HepG2 (cell line): Measurements from ENCODE around the gene TGDS. TPM values are rescaled to one million over a fixed set of nuclear protein-coding genes. Genes with fewer than 3 reads are reported as not detected.
A peak's percentile ranks its signal among the peaks of the same experiment; 100 is the strongest.

Experiments
- BRD4 ChIP-seq: sonication (generic); formaldehyde crosslinking; IDR thresholded peaks from 2 replicates; pipeline ENCODE4 v1.4.0; 2020; ENCODE audit warnings: missing genetic modification reagents
- GLI4 ChIP-seq: sonication (generic); formaldehyde crosslinking; IDR thresholded peaks from 2 replicates; pipeline ENCODE4 v1.5.1; 2020; ENCODE audit warnings: missing genetic modification reagents, mild to moderate bottlenecking, moderate library complexity, borderline replicate concordance
- GPBP1L1 ChIP-seq: sonication (generic); formaldehyde crosslinking; IDR thresholded peaks from 2 replicates; pipeline ENCODE4 v1.5.0; 2020; ENCODE audit warnings: mild to moderate bottlenecking, missing genetic modification reagents
- HDAC1 ChIP-seq: sonication (generic); formaldehyde crosslinking; IDR thresholded peaks from 2 replicates; pipeline ENCODE4 v1.5.1; 2020; ENCODE audit warnings: mild to moderate bottlenecking, missing genetic modification reagents
- HMG20B ChIP-seq: conservative IDR thresholded peaks from 2 replicates; pipeline ENCODE4 v1.6.1; 2016; ENCODE audit warnings: missing genetic modification reagents, missing compliant biosample characterization
- HNRNPK ChIP-seq: fragments of 200-400 bp; formaldehyde crosslinking; IDR thresholded peaks from 2 replicates; pipeline ENCODE4 v1.6.1; 2018; ENCODE audit warnings: low read length, low read depth, moderate library complexity, mild to moderate bottlenecking; ENCODE audit not compliant: poor library complexity, severe bottlenecking
- KAT7 ChIP-seq: IDR thresholded peaks from 2 replicates; pipeline ENCODE4 v1.6.1; 2018; ENCODE audit warnings: borderline replicate concordance, missing compliant biosample characterization
- KAT8 ChIP-seq: IDR thresholded peaks from 2 replicates; pipeline ENCODE4 v1.6.1; 2016; ENCODE audit warnings: missing genetic modification reagents, missing compliant biosample characterization
- KLF6 ChIP-seq: IDR thresholded peaks from 2 replicates; pipeline ENCODE4 v1.8.0; 2016; ENCODE audit warnings: missing biosample characterization, missing genetic modification reagents
- NFE2L1 ChIP-seq: sonication (generic); formaldehyde crosslinking; IDR thresholded peaks from 2 replicates; pipeline ENCODE4 v1.4.0; 2020; ENCODE audit warnings: missing genetic modification reagents, mild to moderate bottlenecking, borderline replicate concordance
- PHF5A ChIP-seq: IDR thresholded peaks from one replicate; pipeline ENCODE4 v1.6.1; 2018; ENCODE audit warnings: low read depth, missing genetic modification reagents; ENCODE audit not compliant: unreplicated experiment
- RCOR2 ChIP-seq: IDR thresholded peaks from 2 replicates; pipeline ENCODE4 v1.6.1; 2016; ENCODE audit warnings: missing biosample characterization, missing genetic modification reagents
- SNAPC2 ChIP-seq: sonication (generic); formaldehyde crosslinking; IDR thresholded peaks from 2 replicates; pipeline ENCODE4 v1.8.1; 2022; ENCODE audit warnings: mild to moderate bottlenecking, missing genetic modification reagents
- SOX5 ChIP-seq: IDR thresholded peaks from 2 replicates; pipeline ENCODE4 v1.6.1; 2016; ENCODE audit warnings: borderline replicate concordance
- SP2 ChIP-seq: sonication (generic); formaldehyde crosslinking; IDR thresholded peaks from 2 replicates; pipeline ENCODE4 v1.5.1; 2020; ENCODE audit warnings: mild to moderate bottlenecking, missing genetic modification reagents
- TBX2 ChIP-seq: sonication (generic); formaldehyde crosslinking; IDR thresholded peaks from 2 replicates; pipeline ENCODE4 v1.5.0; 2020; ENCODE audit warnings: missing genetic modification reagents, mild to moderate bottlenecking, borderline replicate concordance
- ZBTB20 ChIP-seq: sonication (generic); formaldehyde crosslinking; IDR thresholded peaks from 2 replicates; pipeline ENCODE4 v1.8.1; 2023; ENCODE audit warnings: missing genetic modification reagents, low read depth, mild to moderate bottlenecking, borderline replicate concordance
- ZMYM4 ChIP-seq: sonication (generic); formaldehyde crosslinking; IDR thresholded peaks from 2 replicates; pipeline ENCODE4 v1.8.1; 2023; ENCODE audit warnings: mild to moderate bottlenecking, missing genetic modification reagents
- ZNF292 ChIP-seq: sonication (generic); formaldehyde crosslinking; IDR thresholded peaks from 2 replicates; pipeline ENCODE4 v1.8.1; 2022; ENCODE audit warnings: mild to moderate bottlenecking, low read depth, missing genetic modification reagents, borderline replicate concordance
- ZNF513 ChIP-seq: sonication (generic); formaldehyde crosslinking; conservative IDR thresholded peaks from 2 replicates; pipeline ENCODE4 v1.5.0; 2020; ENCODE audit warnings: missing genetic modification reagents
- ZNF558 ChIP-seq: sonication (generic); formaldehyde crosslinking; IDR thresholded peaks from 2 replicates; pipeline ENCODE4 v1.9.0; 2022; ENCODE audit warnings: mild to moderate bottlenecking, missing genetic modification reagents, borderline replicate concordance
- polyA plus RNA-seq, 8 experiments: library from polyadenylated mRNA; depleted of rRNA in 3 of 8; stranded (reverse) in 7 of 8; unstranded in 1 of 8; fragments of >200 nt; fragmentation: Illumina TruSeq in 4 of 8; extraction: Trizol in 4 of 8; gene quantifications; 2 replicates each; pipeline versions ENCODE4 v1.2.1 to v1.2.3, GENCODE V29; 2011 to 2016; ENCODE audit warnings: low read depth in 4 of 8, missing spikeins in 1 of 8, mixed read lengths in 1 of 8; ENCODE audit not compliant: insufficient read depth in 1 of 8
- total RNA-seq, 5 experiments: library from RNA; depleted of rRNA; stranded (reverse); fragments of >200 nt; fragmentation: Illumina TruSeq; extraction: Trizol; gene quantifications; 2 replicates each; pipeline ENCODE4 v1.2.3, GENCODE V29; 2016; ENCODE audit warnings: low read depth in 1 of 5
- TF ChIP-seq, protein P1 (sequence below): sonication (generic); formaldehyde crosslinking; IDR thresholded peaks from 2 replicates; pipeline ENCODE4 v1.5.1; 2020; ENCODE audit warnings: mild to moderate bottlenecking, missing genetic modification reagents, moderate library complexity

The TGDS gene
- total and polyA plus RNA-seq, 2 of the 13 experiments (the other 11 are each of a cell fraction or from before 2014, with no cell fraction given) = 15.5 to 17.9 TPM

GRCh38 chr13:94549232-94550061 lies 46.5 kb downstream of the TGDS start (continued):
- TF ChIP-seq RCOR2 (CRISPR knock-in tag) (peak; percentile 47; the same call in 1 of the 2 replicates), ZMYM4 (CRISPR knock-in tag) (peak; percentile 62), SNAPC2 (CRISPR knock-in tag) (peak; percentile 96; the same call in 1 of the 2 replicates), HDAC1 (CRISPR knock-in tag) (peak; percentile 55; the same call in 1 of the 2 replicates), PHF5A (CRISPR knock-in tag) (peak; percentile 17), TBX2 (CRISPR knock-in tag) (no peak), GPBP1L1 (no peak), ZNF513 (no peak), SOX5 (CRISPR knock-in tag) (peak; percentile 19), ZNF292 (CRISPR knock-in tag) (peak; percentile 70; the same call in 1 of the 2 replicates), ZNF558 (CRISPR knock-in tag) (peak; percentile 55; the same call in 1 of the 2 replicates), KAT8 (peak; percentile 50; the same call in 1 of the 2 replicates), HMG20B (CRISPR knock-in tag) (0 out of 2 replicates have a peak, but pooled peaks have one; percentile 11), HNRNPK (no peak), KLF6 (CRISPR knock-in tag) (0 out of 2 replicates have a peak, but pooled peaks have one; percentile 45), GLI4 (CRISPR knock-in tag) (peak; percentile 53; the same call in 1 of the 2 replicates), NFE2L1 (no peak), BRD4 (CRISPR knock-in tag) (0 out of 2 replicates have a peak, but pooled peaks have one; percentile 18), ZBTB20 (CRISPR knock-in tag) (peak; percentile 41; the same call in 1 of the 2 replicates), KAT7 (CRISPR knock-in tag) (peak; percentile 80; the same call in 1 of the 2 replicates), SP2 (CRISPR knock-in tag) (no peak)
- TF ChIP-seq, protein P1, sequence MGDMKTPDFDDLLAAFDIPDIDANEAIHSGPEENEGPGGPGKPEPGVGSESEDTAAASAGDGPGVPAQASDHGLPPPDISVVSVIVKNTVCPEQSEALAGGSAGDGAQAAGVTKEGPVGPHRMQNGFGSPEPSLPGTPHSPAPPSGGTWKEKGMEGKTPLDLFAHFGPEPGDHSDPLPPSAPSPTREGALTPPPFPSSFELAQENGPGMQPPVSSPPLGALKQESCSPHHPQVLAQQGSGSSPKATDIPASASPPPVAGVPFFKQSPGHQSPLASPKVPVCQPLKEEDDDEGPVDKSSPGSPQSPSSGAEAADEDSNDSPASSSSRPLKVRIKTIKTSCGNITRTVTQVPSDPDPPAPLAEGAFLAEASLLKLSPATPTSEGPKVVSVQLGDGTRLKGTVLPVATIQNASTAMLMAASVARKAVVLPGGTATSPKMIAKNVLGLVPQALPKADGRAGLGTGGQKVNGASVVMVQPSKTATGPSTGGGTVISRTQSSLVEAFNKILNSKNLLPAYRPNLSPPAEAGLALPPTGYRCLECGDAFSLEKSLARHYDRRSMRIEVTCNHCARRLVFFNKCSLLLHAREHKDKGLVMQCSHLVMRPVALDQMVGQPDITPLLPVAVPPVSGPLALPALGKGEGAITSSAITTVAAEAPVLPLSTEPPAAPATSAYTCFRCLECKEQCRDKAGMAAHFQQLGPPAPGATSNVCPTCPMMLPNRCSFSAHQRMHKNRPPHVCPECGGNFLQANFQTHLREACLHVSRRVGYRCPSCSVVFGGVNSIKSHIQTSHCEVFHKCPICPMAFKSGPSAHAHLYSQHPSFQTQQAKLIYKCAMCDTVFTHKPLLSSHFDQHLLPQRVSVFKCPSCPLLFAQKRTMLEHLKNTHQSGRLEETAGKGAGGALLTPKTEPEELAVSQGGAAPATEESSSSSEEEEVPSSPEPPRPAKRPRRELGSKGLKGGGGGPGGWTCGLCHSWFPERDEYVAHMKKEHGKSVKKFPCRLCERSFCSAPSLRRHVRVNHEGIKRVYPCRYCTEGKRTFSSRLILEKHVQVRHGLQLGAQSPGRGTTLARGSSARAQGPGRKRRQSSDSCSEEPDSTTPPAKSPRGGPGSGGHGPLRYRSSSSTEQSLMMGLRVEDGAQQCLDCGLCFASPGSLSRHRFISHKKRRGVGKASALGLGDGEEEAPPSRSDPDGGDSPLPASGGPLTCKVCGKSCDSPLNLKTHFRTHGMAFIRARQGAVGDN = peak; percentile 92
